HuH-7 (cell line): ENCODE results near the gene GPR27.

Source experiments
- DNase-seq: peaks from one replicate; pipeline ENCODE4 v3.0.0; 2011; ENCODE audit warnings: low spot score

The GPR27 gene, protein sequence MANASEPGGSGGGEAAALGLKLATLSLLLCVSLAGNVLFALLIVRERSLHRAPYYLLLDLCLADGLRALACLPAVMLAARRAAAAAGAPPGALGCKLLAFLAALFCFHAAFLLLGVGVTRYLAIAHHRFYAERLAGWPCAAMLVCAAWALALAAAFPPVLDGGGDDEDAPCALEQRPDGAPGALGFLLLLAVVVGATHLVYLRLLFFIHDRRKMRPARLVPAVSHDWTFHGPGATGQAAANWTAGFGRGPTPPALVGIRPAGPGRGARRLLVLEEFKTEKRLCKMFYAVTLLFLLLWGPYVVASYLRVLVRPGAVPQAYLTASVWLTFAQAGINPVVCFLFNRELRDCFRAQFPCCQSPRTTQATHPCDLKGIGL

GRCh38 chr3:71753701-71754609, at the start of gene GPR27:
TSS of gene GPR27 (plus strand) at chr3:71753855. CDS start at chr3:71754050, 195 bp downstream.
- DNase-seq = no peak

GRCh38 chr3:71704915-71705314, 48.7 kb upstream of the GPR27 start:
- no peak for DNase-seq

- DNase-seq = no peak
Measured at GRCh38 chr3:71705681-71706080, 48.0 kb upstream of the GPR27 start.

GRCh38 chr3:71707595-71707994, 46.1 kb upstream of the GPR27 start:
- DNase-seq = no peak

DNA sequence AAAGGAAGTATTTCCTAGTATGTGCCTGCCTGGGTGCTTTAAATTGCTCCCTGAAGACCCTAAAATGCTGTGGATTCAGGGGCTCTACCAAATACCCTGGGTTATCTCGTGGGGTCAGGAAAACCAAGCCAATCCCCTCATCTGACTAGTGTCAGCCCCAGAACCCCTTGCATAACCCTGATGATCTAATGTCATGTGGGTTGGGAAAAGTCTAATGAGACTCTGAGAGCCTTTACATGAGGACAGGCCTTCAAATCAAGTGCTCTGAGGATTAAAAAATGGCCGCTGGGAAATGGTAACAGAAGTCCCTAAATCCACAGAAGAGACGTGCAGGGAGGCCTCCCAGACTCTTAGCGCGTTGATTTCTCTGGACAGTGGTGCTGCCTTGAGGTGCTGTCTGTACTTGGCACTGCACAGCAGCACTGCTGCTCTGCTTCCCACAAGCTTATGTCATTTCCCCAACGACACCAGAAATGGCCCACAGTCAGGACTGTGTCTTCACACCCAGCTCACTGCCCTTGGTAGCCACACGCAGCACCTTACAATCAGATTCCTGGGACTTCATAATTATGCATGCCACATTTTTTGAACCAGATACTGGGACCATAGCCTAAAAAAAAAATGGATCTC, 45.1 kb upstream of the GPR27 start:
- DNase-seq = no peak

DNA sequence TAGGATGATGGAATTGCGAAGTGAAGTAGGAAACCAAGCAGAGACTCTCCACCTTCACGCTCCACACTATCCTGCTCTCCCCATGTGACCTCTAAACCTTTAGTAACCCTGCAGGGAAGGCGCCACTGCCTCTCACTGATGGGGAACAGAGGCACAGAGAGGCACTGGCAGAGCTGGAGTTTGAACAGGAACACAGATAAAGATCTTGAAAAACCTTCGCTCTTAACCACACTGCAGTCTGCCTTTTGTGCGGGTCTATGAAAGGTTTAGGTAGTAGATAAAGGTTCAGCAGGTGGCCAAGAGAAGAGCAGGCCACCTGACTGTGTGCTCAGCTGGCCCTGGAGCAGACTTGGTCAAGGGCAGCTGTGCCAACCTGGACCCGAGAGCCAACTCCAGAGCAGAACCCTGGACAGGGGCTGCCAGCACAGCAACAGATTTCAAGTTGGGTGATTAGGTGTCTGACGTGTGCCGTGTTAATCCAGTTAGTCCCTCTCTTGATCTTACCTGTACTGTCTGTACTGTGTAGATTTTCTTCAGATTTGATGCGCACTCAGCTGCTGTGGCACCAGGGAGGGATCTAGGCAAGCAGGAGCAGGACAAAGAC, 43.6 kb upstream of the GPR27 start:
- DNase-seq = no peak

DNA sequence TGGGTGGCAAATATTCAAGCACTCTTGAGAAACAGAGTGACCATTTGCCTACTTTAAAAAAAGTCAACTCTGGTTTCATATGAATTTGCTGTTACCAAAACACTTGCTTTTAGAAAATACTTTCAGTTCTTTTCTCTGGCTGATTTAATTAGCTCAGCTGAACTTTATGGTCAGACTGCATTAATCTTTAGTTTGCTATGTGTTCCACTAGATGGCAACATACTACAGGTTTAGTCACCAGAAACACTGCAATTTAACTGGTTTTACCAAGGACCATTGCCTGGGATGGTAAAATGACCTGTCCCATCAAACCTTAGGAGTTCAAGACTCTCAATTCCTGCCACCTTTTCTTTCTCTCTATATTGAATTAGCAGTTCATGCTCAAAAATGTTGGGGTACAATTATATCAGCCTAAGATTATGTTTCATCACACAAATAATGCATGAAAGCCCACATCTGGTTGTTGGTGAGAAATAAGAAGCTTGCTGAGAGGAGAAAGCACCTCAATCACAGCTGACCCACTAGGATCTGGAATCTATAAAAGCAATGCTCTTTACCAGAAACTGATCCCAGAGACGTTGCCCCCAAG, 42.7 kb upstream of the GPR27 start:
- DNase-seq = peak; percentile 20

DNA sequence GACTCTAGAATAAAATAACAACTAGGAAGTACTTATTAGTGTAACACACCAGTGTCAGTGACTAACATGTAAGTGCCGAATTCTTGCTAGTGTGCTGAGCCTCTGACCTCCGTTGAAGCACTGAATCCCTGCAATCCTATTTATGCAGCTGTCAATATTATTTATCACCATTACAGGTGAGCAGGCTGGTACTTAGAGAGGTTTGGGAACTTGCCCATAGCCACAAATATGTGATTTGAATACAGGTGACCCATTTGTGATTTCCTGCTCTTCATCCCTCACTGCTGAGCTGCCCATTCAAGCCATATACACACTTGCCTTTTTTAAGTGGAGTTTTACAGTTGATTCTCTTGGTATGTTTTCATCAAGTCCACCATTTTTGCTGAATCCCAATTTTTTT, 40.6 kb upstream of the GPR27 start:
- DNase-seq = no peak

GRCh38 chr3:71714595-71714994, 39.1 kb upstream of the GPR27 start:
- DNase-seq = no peak

GRCh38 chr3:71718072-71718471, 35.6 kb upstream of the GPR27 start:
- no peak for DNase-seq

GRCh38 chr3:71721002-71721401, 32.7 kb upstream of the GPR27 start:
- DNase-seq = no peak

- no peak for DNase-seq
Measured at GRCh38 chr3:71721651-71722157, 32.0 kb upstream of the GPR27 start.

- DNase-seq = no peak
Measured at GRCh38 chr3:71722693-71723092, 31.0 kb upstream of the GPR27 start.

- no peak for DNase-seq
Measured at GRCh38 chr3:71723452-71724170, 30.0 kb upstream of the GPR27 start.

DNA sequence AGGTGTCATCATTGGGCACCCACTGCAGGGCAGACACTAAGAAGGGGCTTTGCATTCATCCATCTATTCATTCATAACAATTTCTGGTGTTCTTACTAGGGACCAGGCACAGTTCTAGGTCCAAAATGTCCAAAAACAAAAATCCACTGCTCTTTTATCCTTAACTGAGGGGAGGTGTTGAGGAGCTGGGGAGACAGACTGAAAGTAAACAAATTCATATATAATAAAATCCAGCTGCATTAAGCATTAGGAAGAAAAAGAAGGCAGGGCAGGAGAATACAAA, 29.5 kb upstream of the GPR27 start:
- no peak for DNase-seq

DNA sequence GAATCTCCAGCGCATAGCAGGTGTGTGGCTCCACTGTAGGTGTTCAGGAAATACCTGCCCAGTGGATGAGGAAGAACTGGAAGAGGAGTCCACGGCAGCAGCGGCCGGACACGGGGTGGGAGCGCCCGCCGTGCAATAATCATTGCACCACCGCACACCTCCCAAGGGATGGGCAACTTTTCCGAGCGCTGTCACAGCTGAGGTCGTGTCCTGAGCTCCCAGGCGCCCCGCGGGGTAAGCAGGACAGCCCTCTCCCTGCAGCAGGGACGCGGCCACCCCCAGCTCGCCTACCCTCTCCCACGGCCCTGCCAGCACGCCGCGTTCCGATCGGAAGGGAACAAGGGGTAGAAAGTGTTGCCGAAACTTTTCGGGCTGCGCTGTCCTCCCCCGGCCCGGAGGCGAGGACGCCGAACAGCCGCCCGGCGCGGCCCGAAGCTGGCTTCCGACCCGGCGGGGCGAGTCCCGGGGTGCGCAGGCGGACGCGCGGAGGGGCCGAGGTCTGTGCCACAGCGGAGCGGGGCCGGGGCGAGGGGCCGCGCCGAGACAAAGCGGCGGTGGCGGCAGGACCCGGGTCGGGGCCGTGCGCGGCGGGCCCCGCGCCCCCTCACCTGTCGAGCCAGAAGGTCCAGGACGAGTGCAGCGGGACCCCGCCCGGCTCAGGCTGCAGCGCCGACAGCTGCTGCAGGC, 28.9 kb upstream of the GPR27 start:
- peak; percentile 24 for DNase-seq

GRCh38 chr3:71725271-71725991, 28.2 kb upstream of the GPR27 start, which contains the start of gene EIF4E3:
TSS of gene EIF4E3 (minus strand) at chr3:71725402. CDS start at chr3:71725367, 35 bp downstream.
- peak; percentile 35 for DNase-seq

DNA sequence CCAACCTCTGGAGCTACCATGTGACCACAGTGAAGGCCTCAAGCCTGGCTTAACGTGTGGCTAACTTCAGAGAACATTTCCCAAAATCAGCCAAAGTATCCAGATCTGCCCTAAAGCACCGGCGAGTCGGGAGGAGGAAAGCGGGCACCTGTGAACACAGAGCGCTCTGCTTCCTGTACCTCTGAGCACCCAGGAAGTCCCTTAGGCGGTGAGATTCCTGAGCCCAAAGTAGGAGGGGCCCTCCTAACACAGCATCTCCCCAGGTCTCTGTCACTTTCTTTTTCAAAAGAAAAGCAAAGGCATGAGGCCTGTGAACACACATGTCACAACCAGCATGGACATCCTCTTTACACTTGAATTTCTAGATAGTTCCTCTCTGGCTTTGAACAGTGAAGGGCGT, 27.5 kb upstream of the GPR27 start:
- no peak for DNase-seq

DNA sequence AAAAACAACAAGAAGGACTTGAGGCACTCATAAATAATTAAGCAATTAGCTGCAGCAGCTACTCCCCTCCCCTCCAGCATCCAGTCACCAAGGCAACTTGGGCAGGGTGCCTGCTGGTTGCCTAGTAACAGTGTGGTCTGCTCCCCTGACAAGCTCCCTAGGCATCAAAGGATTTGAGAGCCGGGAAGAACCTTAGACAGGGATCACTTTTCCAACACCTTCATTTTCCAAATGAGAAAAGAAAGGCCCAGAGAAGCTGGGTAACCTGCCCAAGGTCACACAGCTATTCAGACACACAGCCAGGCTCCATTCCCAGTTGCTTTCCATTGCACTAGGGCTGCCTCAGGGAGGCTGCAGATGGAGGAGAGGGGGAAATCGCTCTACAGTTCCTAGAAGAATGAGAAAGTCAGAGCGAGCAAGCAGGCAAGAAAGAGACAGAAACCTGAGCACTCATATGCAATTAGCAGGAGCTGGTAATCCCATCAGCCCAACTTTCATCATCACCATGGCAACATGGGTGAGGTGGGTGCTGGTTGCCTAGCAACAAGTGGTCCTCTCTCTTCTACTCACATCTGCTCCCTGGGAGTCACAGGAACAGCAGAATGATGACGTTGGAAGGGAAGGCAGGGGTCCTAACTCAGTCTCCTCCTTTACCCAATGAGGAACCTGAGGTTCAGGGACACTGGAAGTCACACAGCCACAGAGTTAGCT, 24.9 kb upstream of the GPR27 start:
- no peak for DNase-seq
